ENCODE data around the gene POLR1G.
A peak's percentile ranks its signal among the peaks of the same experiment; 100 is the strongest.

Gene POLR1G

DNA sequence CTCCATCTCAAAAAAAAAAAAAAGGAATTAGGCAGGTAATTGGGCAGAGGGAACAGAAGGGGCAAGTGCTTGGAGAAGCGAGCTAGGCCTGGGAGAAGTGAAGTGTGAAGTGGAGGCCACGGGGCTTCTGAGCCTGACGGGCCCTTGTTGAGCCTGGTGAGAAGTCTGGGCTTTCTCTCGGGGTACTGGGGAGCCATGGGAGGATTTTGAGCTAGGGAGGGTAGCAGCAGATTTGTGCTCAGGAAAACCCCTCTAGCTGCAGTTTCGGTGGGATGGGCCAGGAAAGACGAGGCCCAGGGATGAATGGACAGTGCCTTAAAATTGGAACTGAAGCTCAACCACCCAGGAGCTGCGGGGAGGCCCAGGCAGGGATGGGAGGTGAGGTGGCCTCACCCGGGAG is 8.0 kb downstream of the POLR1G start:
- TF ChIP-seq EZH2phosphoT487 (IDR thresholded peaks at IDR 0.05; ENCODE audit: borderline replicate concordance): no peak
- TF ChIP-seq, protein P1, sequence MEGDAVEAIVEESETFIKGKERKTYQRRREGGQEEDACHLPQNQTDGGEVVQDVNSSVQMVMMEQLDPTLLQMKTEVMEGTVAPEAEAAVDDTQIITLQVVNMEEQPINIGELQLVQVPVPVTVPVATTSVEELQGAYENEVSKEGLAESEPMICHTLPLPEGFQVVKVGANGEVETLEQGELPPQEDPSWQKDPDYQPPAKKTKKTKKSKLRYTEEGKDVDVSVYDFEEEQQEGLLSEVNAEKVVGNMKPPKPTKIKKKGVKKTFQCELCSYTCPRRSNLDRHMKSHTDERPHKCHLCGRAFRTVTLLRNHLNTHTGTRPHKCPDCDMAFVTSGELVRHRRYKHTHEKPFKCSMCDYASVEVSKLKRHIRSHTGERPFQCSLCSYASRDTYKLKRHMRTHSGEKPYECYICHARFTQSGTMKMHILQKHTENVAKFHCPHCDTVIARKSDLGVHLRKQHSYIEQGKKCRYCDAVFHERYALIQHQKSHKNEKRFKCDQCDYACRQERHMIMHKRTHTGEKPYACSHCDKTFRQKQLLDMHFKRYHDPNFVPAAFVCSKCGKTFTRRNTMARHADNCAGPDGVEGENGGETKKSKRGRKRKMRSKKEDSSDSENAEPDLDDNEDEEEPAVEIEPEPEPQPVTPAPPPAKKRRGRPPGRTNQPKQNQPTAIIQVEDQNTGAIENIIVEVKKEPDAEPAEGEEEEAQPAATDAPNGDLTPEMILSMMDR (conservative IDR thresholded peaks at IDR 0.05; ENCODE audit: low read length): no peak
- Histone ChIP-seq H3F3A (ENCODE audit: low read depth) (no peaks in the 10 kb centered on the region), H3K9me2 (replicated peaks; ENCODE audit: low read depth, low read length) (no peaks in the 10 kb centered on the region)

DNA sequence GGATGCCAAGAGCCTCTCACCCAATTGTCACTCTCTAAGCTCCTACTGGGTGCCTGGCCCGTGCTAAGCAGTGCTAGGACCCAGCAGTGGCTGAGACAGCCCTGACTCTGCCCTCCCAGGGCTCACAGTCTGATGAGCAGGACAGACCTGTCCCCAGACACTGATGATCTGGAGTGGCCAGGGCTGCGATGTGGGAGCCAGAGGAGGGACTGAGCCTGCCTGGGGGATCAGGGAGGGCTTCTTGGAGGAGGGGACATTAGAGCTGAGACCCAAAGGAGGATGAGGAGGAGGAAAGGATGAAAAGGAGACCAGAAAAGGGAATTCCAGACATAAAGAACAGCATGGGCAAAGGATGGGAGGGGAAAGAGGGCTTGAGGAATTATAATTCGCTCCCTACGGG is 10.7 kb downstream of the POLR1G start:
- no peak for TF ChIP-seq EZH2phosphoT487 (IDR thresholded peaks at IDR 0.05; ENCODE audit: borderline replicate concordance)
- TF ChIP-seq, protein P1 (conservative IDR thresholded peaks at IDR 0.05; ENCODE audit: low read length): no peak
- Histone ChIP-seq H3K4me3 (ENCODE audit: low read length, poor library complexity, severe bottlenecking) (no peak overlapping the region), H3K4me1 (ENCODE audit: insufficient read depth, low read length, poor library complexity, severe bottlenecking) (peaks cover 10% of the 10 kb centered on the region), H3K9ac (ENCODE audit: low read depth, low read length, poor library complexity, severe bottlenecking) (no peak overlapping the region), H3K27me3 (ENCODE audit: insufficient read depth, low read length, poor library complexity, severe bottlenecking) (no peaks in the 10 kb centered on the region), H4K20me1 (ENCODE audit: insufficient read depth, low read length, poor library complexity, severe bottlenecking) (no peaks in the 10 kb centered on the region), H3K36me3 (ENCODE audit: insufficient read depth, low read length) (peaks cover 7% of the 10 kb centered on the region; the same call in 1 of the 2 replicates), H2AFZ (ENCODE audit: low read length) (no peak overlapping the region), H3K9me3 (ENCODE audit: insufficient read depth, low read depth, low read length) (no peaks in the 10 kb centered on the region), H3K9me2 (replicated peaks; ENCODE audit: low read depth, low read length) (no peaks in the 10 kb centered on the region), H3K79me2 (ENCODE audit: insufficient read depth, low read length) (peaks cover 4% of the 10 kb centered on the region; the same call in 1 of the 2 replicates), H3K4me2 (ENCODE audit: low read depth, low read length, poor library complexity, severe bottlenecking) (no peak overlapping the region), H3F3A (ENCODE audit: low read depth) (no peaks in the 10 kb centered on the region)

More for the DNA sequence above, 8.0 kb downstream of the POLR1G start:
- Histone ChIP-seq H3K4me2 (ENCODE audit: low read depth, low read length, poor library complexity, severe bottlenecking) (no peak overlapping the region), H4K20me1 (ENCODE audit: insufficient read depth, low read length, poor library complexity, severe bottlenecking) (no peaks in the 10 kb centered on the region), H3K36me3 (ENCODE audit: insufficient read depth, low read length) (peaks cover 7% of the 10 kb centered on the region; the same call in 1 of the 2 replicates), H2AFZ (ENCODE audit: low read length) (no peak overlapping the region), H3K27me3 (ENCODE audit: insufficient read depth, low read length, poor library complexity, severe bottlenecking) (no peaks in the 10 kb centered on the region), H3K9ac (ENCODE audit: low read depth, low read length, poor library complexity, severe bottlenecking) (no peak overlapping the region), H3K79me2 (ENCODE audit: insufficient read depth, low read length) (no peaks in the 10 kb centered on the region), H3K4me3 (ENCODE audit: low read length, poor library complexity, severe bottlenecking) (no peak overlapping the region), H3K4me1 (ENCODE audit: insufficient read depth, low read length, poor library complexity, severe bottlenecking) (peaks cover 8% of the 10 kb centered on the region), H3K9me3 (ENCODE audit: insufficient read depth, low read depth, low read length) (no peaks in the 10 kb centered on the region)

DNA sequence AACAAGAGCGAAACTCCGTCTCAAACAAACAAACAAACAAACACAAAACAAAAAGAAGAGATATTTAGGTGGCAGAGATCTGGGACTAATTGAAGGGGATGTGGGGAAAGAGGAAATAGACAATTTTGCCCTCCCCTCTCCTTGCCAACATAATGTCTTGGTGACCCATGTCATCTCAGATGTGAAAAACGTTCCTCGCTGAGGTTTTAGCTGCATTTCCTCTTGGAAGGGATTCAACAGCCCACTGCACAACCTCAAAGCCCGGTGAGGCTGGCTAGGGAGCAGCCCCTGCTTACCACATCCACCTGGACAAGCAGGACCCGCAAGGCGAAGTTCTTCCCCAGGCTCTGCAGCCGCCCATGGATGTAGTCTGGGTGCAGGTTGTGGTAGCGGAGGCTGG is 12.4 kb downstream of the POLR1G start:
- Histone ChIP-seq H2AFZ (ENCODE audit: low read length) (no peak overlapping the region), H3K9ac (ENCODE audit: low read depth, low read length, poor library complexity, severe bottlenecking) (peak overlapping the region; percentile 40), H3K36me3 (ENCODE audit: insufficient read depth, low read length) (peaks cover 7% of the 10 kb centered on the region; the same call in 1 of the 2 replicates)

More for the DNA sequence above, 12.4 kb downstream of the POLR1G start:
- H3K4me3 ChIP-seq (ENCODE audit: low read length, poor library complexity, severe bottlenecking): no peak overlapping the region
- H3F3A ChIP-seq (ENCODE audit: low read depth): no peaks in the 10 kb centered on the region
- peaks cover 16% of the 10 kb centered on the region for H3K79me2 ChIP-seq (ENCODE audit: insufficient read depth, low read length)
- H3K27me3 ChIP-seq (ENCODE audit: insufficient read depth, low read length, poor library complexity, severe bottlenecking): no peaks in the 10 kb centered on the region
- TF ChIP-seq EZH2phosphoT487 (IDR thresholded peaks at IDR 0.05; ENCODE audit: borderline replicate concordance): no peak
- TF ChIP-seq, protein P1 (conservative IDR thresholded peaks at IDR 0.05; ENCODE audit: low read length): no peak
- H3K4me2 ChIP-seq (ENCODE audit: low read depth, low read length, poor library complexity, severe bottlenecking): peak overlapping the region; percentile 14
- H4K20me1 ChIP-seq (ENCODE audit: insufficient read depth, low read length, poor library complexity, severe bottlenecking): peaks cover 5% of the 10 kb centered on the region
- no peaks in the 10 kb centered on the region for H3K9me3 ChIP-seq (ENCODE audit: insufficient read depth, low read depth, low read length)
- H3K4me1 ChIP-seq (ENCODE audit: insufficient read depth, low read length, poor library complexity, severe bottlenecking): peaks cover 18% of the 10 kb centered on the region
- H3K9me2 ChIP-seq (replicated peaks; ENCODE audit: low read depth, low read length): no peaks in the 10 kb centered on the region

Data from Loucy (cell line).